ENCODE results near the gene SMCR8. TPM values are rescaled to one million over a fixed set of nuclear protein-coding genes. Genes with fewer than 3 reads are reported as not detected.

Gene SMCR8
- total and polyA plus RNA-seq, 2 of the 13 experiments (the other 11 are each of a cell fraction or from before 2014, with no cell fraction given): 7.6 to 11.8 TPM

GRCh38 chr17:18270046-18270931, 44.8 kb upstream of the SMCR8 start:
- 93% methylated on average over 10 of the region's 14 CpGs for WGBS (ENCODE audit: low lambda C conversion rate)
- Histone ChIP-seq H3K4me1 (ENCODE audit: insufficient read depth, low read length) (no peaks in the 10 kb centered on the region), H2AFZ (ENCODE audit: low read length) (no peak overlapping the region), H3K79me2 (ENCODE audit: insufficient read depth, low read length) (no peaks in the 10 kb centered on the region), H3K4me2 (ENCODE audit: low read depth, low read length) (no peak overlapping the region), H4K20me1 (ENCODE audit: insufficient read depth, low read length) (no peaks in the 10 kb centered on the region), H3K27ac (ENCODE audit: extremely low read length, insufficient read depth, low read length) (no peak overlapping the region), H3K4me3 (replicated peaks in 1 of 3; ENCODE audit: insufficient read depth in 1 of 3, low read depth in 2 of 3, low read length in 3 of 3) (no peak overlapping the region), H3K9me3 (ENCODE audit: low read length) (no peaks in the 10 kb centered on the region), H3K9ac (ENCODE audit: insufficient read depth, low read depth, low read length) (no peak overlapping the region), H3K27me3 (ENCODE audit: control insufficient read depth in 1 of 2, insufficient read depth in 2 of 2, low read length in 2 of 2) (no peaks in the 10 kb centered on the region), H3K36me3 (replicated peaks in 1 of 2; ENCODE audit: control insufficient read depth in 1 of 2, insufficient read depth in 2 of 2, low read length in 2 of 2) (peaks cover 5 to 13% of the 10 kb centered on the region in 2 experiments)
- DNase-seq (ENCODE audit: low spot score) (no peak), ATAC-seq (no peak), FAIRE-seq (no peak)
- in situ Hi-C loops (cut with HindIII; ENCODE audit: extremely low pct_ligation_motif_present, low pct_unique_long_range_greater_than_20kb): no loop called here
- CTCF ChIA-PET (ENCODE audit: low intra/inter-chr PET ratio, low total read pairs): no interaction called here
- BruUV-seq (replicated peaks): no TSS peak
- intact Hi-C loops (cut with micrococcal nuclease; ENCODE audit: unreplicated experiment): no loop called here
- POLR2A ChIA-PET: no interaction called here
- no peak for TF ChIP-seq ATF7 (IDR thresholded peaks at IDR 0.05)
- TF ChIP-seq ATF7 (CRISPR knock-in tag; IDR thresholded peaks at IDR 0.05): no peak
- TF ChIP-seq ZNF331 (CRISPR knock-in tag; IDR thresholded peaks at IDR 0.05): no peak
- TF ChIP-seq ZNF609 (CRISPR knock-in tag; IDR thresholded peaks at IDR 0.05; ENCODE audit: borderline replicate concordance): no peak
- TF ChIP-seq AGO2 (optimal IDR thresholded peaks at IDR 0.05; ENCODE audit: low read depth, low read length): peak; percentile 35
- TF ChIP-seq ZSCAN30 (CRISPR knock-in tag; IDR thresholded peaks at IDR 0.05): no peak
- no peak for TF ChIP-seq KLF11 (CRISPR knock-in tag; IDR thresholded peaks at IDR 0.05)
- no peak for TF ChIP-seq PCBP1 (IDR thresholded peaks at IDR 0.05; ENCODE audit: borderline replicate concordance, low read depth, low read length)
- no peak for TF ChIP-seq ZHX2 (IDR thresholded peaks at IDR 0.05; ENCODE audit: low read depth)
- no peak for TF ChIP-seq ZHX2 (CRISPR knock-in tag; IDR thresholded peaks at IDR 0.05; ENCODE audit: borderline replicate concordance)
- peak; percentile 61 for TF ChIP-seq RBM22 (optimal IDR thresholded peaks at IDR 0.05; ENCODE audit: low read length)
- TF ChIP-seq NFATC3 (CRISPR knock-in tag; IDR thresholded peaks at IDR 0.05): no peak
- TF ChIP-seq FOXC1 (CRISPR knock-in tag; IDR thresholded peaks at IDR 0.05; ENCODE audit: borderline replicate concordance): no peak
- no peak for TF ChIP-seq ARID2 (CRISPR knock-in tag; IDR thresholded peaks at IDR 0.05; ENCODE audit: borderline replicate concordance)
